Gastrocnemius medialis (tissue), 4 donors: ENCODE results near the gene KIAA1614. TPM values are rescaled to one million over a fixed set of nuclear protein-coding genes. Genes with fewer than 3 reads are reported as not detected.
A peak's percentile ranks its signal among the peaks of the same experiment; 100 is the strongest.

Experiments used
- ATAC-seq, 2 donors: fragments of 150-250 bp; one replicate each; pipeline ENCODE4 v1.9.1; 2016
- DNase-seq, 2 donors: peaks; one replicate each; pipeline ENCODE4 v3.0.0-alpha.2; 2019
- H3K27ac ChIP-seq, 4 donors: fragments of 200-600 bp; sonication (generic); 1 replicate in 1 of 4; 2 replicates in 3 of 4; pipeline ENCODE4 v1.5.1; 2016 to 2018; ENCODE audit warnings: mild to moderate bottlenecking in 2 of 4, moderate library complexity in 1 of 4
- H3K27me3 ChIP-seq, 3 donors: fragments of 200-600 bp; sonication (generic) in 2 of 3; 1 replicate in 1 of 3; 2 replicates in 2 of 3; pipeline versions ENCODE4 v1.5.1 to v1.6.0; 2016 to 2019; ENCODE audit warnings: mild to moderate bottlenecking in 1 of 3, moderate library complexity in 1 of 3
- H3K36me3 ChIP-seq, 2 donors: fragments of 200-600 bp; sonication (generic) in 1 of 2; one replicate each; pipeline ENCODE4 v1.5.1; 2017 to 2018
- H3K4me1 ChIP-seq, 2 donors: fragments of 200-600 bp; sonication (generic) in 1 of 2; one replicate each; pipeline ENCODE4 v1.5.1; 2016 to 2017; ENCODE audit warnings: mild to moderate bottlenecking in 2 of 2
- H3K4me3 ChIP-seq, 4 donors: fragments of 200-600 bp; sonication (generic) in 3 of 4; 1 replicate in 1 of 4; 2 replicates in 3 of 4; pipeline ENCODE4 v1.5.1; 2016 to 2019; ENCODE audit warnings: mild to moderate bottlenecking in 2 of 4
- H3K9me3 ChIP-seq, 3 donors: fragments of 200-600 bp; sonication (generic) in 2 of 3; 1 replicate in 1 of 3; 2 replicates in 2 of 3; pipeline ENCODE4 v1.5.1; 2016 to 2019
- POLR2A ChIP-seq, 2 donors: fragments of 450-650 bp; IDR thresholded peaks; one replicate each; pipeline ENCODE4 v1.6.1; 2017; ENCODE audit warnings: antibody characterized with exemption in 2 of 2, mild to moderate bottlenecking in 2 of 2, moderate library complexity in 2 of 2
- in situ Hi-C, 4 donors: fragments of 200-750 bp; cut with MboI; loops; one replicate each; pipeline versions ENCODE4 v1.15.0 to v1.8.0; 2017; ENCODE audit warnings: low sequenced_read_pairs in 4 of 4
- intact Hi-C: fragments of 100-400 bp; cut with DNase I; formaldehyde crosslinking; loops from one replicate; pipeline ENCODE4 v1.15.1; 2023; ENCODE audit warnings: low total_unique reads
- total RNA-seq, 4 donors: library from RNA; depleted of rRNA; stranded (reverse); fragments of >200 nt; gene quantifications; one replicate each; pipeline versions ENCODE4 v1.1.0 to v1.2.3, GENCODE V29; 2016
- TF ChIP-seq, protein P1 (sequence below), 5 experiments: fragments of 450-650 bp in 3 of 5; fragments of 200-600 bp in 2 of 5; sonication (generic) in 2 of 5; IDR thresholded peaks in 4 of 5; conservative IDR thresholded peaks in 1 of 5; 1 replicate in 4 of 5; 2 replicates in 1 of 5; pipeline ENCODE4 v1.5.1; 2016 to 2019; ENCODE audit warnings: antibody characterized with exemption in 5 of 5, mild to moderate bottlenecking in 3 of 5, moderate library complexity in 3 of 5

The KIAA1614 gene
- total RNA-seq, 4 donors from 2014 or later = 0.51 to 3.3 (median 1.3) TPM

DNA sequence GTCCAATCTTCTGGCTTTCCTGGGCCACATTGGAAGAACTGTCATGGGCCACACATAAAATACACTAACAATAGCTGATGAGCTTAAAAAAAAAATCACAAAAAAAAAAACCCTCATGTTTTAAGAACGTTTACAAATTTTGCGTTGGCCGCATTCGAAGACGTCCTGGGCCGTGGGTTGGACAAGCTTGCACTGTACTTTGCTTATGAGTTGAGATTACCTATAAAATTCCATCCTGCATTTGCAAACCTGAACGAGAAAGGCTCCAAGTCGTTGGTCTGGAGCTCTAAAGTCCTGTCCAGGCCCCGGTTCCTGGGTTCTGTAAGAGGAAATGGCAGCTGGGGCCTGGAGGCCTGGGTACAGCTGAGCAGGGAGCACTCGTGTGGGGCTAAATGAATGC, 51.4 kb downstream of the KIAA1614 start:
- Histone ChIP-seq H3K27ac (no peak overlapping the region), H3K4me3 (no peak overlapping the region), H3K36me3 (no peaks in the 10 kb centered on the region), H3K9me3 (no peaks in the 10 kb centered on the region), H3K27me3 (no peaks in the 10 kb centered on the region), H3K4me1 (peaks cover 40 to 44% of the 10 kb centered on the region in 2 donors)
- intact Hi-C loops (no loop called here), in situ Hi-C loops (no loop called here)
- DNase-seq (no peak), ATAC-seq (no peak)
- TF ChIP-seq POLR2A (IDR thresholded peaks at IDR 0.05) = no peak
- TF ChIP-seq, protein P1, sequence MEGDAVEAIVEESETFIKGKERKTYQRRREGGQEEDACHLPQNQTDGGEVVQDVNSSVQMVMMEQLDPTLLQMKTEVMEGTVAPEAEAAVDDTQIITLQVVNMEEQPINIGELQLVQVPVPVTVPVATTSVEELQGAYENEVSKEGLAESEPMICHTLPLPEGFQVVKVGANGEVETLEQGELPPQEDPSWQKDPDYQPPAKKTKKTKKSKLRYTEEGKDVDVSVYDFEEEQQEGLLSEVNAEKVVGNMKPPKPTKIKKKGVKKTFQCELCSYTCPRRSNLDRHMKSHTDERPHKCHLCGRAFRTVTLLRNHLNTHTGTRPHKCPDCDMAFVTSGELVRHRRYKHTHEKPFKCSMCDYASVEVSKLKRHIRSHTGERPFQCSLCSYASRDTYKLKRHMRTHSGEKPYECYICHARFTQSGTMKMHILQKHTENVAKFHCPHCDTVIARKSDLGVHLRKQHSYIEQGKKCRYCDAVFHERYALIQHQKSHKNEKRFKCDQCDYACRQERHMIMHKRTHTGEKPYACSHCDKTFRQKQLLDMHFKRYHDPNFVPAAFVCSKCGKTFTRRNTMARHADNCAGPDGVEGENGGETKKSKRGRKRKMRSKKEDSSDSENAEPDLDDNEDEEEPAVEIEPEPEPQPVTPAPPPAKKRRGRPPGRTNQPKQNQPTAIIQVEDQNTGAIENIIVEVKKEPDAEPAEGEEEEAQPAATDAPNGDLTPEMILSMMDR (IDR thresholded peaks at IDR 0.05 in 4 of 5, conservative IDR thresholded peaks at IDR 0.05 in 1 of 5) = no peak

DNA sequence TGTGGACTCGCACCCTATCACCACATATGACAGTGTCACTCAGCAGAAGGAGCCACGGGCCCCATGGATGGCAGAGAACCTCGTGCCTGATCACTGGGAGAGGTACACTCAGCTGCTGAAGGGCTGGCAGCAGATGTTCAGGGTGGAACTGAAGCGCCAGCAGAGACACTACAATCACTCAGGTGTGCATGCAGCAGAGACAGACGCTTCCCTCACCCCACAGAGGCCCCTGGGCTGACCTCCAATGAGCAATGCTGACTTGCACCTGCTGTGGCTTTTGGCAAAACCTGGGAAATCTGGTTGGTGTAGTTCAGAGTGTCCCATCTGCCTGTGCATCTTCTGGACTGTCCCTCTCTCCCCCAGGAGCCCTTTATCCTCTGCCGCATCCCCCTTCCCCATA, 51.9 kb downstream of the KIAA1614 start:
- intact Hi-C loops (no loop called here), in situ Hi-C loops (no loop called here)
- Histone ChIP-seq H3K36me3 (no peaks in the 10 kb centered on the region), H3K27ac (no peak overlapping the region), H3K4me1 (peaks cover 46 to 50% of the 10 kb centered on the region in 2 donors), H3K9me3 (no peaks in the 10 kb centered on the region), H3K4me3 (no peak overlapping the region), H3K27me3 (no peaks in the 10 kb centered on the region)
- no peak for ATAC-seq
- DNase-seq = no peak
- TF ChIP-seq, protein P1 (IDR thresholded peaks at IDR 0.05 in 4 of 5, conservative IDR thresholded peaks at IDR 0.05 in 1 of 5) = no peak
- no peak for TF ChIP-seq POLR2A (IDR thresholded peaks at IDR 0.05)

- peaks cover 59% of the 10 kb centered on the region in 2 donors for H3K4me1 ChIP-seq
- H3K4me3 ChIP-seq = no peak overlapping the region
- ATAC-seq (no peak), DNase-seq (no peak)
- peak overlapping the region in 1 of 4 donors; percentile 22 for H3K27ac ChIP-seq
- TF ChIP-seq, protein P1 (IDR thresholded peaks at IDR 0.05 in 4 of 5, conservative IDR thresholded peaks at IDR 0.05 in 1 of 5) = no peak
- no peak for TF ChIP-seq POLR2A (IDR thresholded peaks at IDR 0.05)
- H3K36me3 ChIP-seq = no peaks in the 10 kb centered on the region
- H3K27me3 ChIP-seq = no peaks in the 10 kb centered on the region
- no peaks in the 10 kb centered on the region for H3K9me3 ChIP-seq
- intact Hi-C loops (no loop called here), in situ Hi-C loops (no loop called here)
Observed at GRCh38 chr1:180966312-180966711, 53.6 kb downstream of the KIAA1614 start.

DNA sequence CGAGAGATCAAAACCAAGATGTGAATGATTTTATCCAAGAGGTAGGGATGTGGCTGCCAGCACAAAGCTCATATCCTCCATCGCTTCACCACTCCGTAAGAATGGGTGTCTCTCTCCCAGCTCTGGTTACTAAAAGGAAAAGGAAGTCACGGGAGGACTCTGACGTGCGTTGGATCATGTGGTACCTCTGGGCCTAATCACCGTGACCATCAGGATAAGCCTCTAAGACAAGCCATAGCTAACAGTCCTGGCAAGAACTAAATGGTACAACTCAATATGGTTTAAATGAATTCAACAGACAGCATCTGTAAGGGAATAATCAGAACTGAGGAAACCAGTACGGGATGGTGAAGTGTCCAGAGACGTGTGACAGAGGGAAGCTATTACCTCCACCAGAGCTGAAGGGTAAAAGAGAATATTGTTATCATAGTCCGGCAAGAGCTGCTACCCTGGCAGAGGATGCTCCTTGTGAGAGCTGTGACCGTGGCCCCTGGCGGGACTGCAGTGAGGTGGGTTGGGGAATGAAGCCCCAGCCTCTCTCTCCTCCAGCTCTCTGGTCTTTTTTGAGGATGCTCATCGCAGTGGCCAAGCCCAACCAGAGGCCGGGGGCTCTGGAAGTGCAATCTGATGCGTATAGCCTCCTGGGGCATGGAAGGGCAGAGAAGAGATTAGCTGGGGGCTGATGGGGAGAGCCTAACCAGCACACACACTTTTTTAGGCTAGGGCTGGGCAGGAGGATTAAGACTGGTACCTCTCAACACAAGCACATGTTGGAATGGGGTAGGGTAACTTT, 54.2 kb downstream of the KIAA1614 start:
- no peak overlapping the region for H3K4me3 ChIP-seq
- TF ChIP-seq, protein P1 (IDR thresholded peaks at IDR 0.05 in 4 of 5, conservative IDR thresholded peaks at IDR 0.05 in 1 of 5) = no peak
- no peak for TF ChIP-seq POLR2A (IDR thresholded peaks at IDR 0.05)
- ATAC-seq = no peak
- in situ Hi-C loops (no loop called here), intact Hi-C loops (no loop called here)
- H3K9me3 ChIP-seq = no peaks in the 10 kb centered on the region
- DNase-seq = no peak
- no peaks in the 10 kb centered on the region for H3K27me3 ChIP-seq
- peaks cover 55 to 57% of the 10 kb centered on the region in 2 donors for H3K4me1 ChIP-seq
- no peaks in the 10 kb centered on the region for H3K36me3 ChIP-seq
- peak overlapping the region in 1 of 4 donors; percentile 22 for H3K27ac ChIP-seq
